HepG2 (cell line): ENCODE measurements around the gene TIAM1. TPM values are rescaled to one million over a fixed set of nuclear protein-coding genes. Genes with fewer than 3 reads are reported as not detected.

Source experiments
- HOXA7 ChIP-seq: sonication (generic); formaldehyde crosslinking; IDR thresholded peaks from 2 replicates; pipeline ENCODE4 v1.8.1; 2022; ENCODE audit warnings: mild to moderate bottlenecking, missing genetic modification reagents, moderate library complexity
- MYNN ChIP-seq: sonication (generic); formaldehyde crosslinking; IDR thresholded peaks from 2 replicates; pipeline ENCODE4 v1.4.0; 2020; ENCODE audit warnings: mild to moderate bottlenecking, low read depth, missing genetic modification reagents
- PHB2 ChIP-seq: fragments of 450-650 bp; IDR thresholded peaks from 2 replicates; pipeline ENCODE4 v1.6.1; 2018; ENCODE audit not compliant: partially characterized antibody
- RBM22 ChIP-seq: fragments of 200-400 bp; formaldehyde crosslinking; optimal IDR thresholded peaks from 2 replicates; pipeline ENCODE3; 2017; ENCODE audit warnings: mild to moderate bottlenecking, low read length, moderate library complexity
- SP140L ChIP-seq: sonication (generic); formaldehyde crosslinking; IDR thresholded peaks from 2 replicates; pipeline ENCODE4 v1.4.0; 2020; ENCODE audit warnings: missing genetic modification reagents, borderline replicate concordance
- ZNF34 ChIP-seq: sonication (generic); formaldehyde crosslinking; IDR thresholded peaks from 2 replicates; pipeline ENCODE4 v1.4.0; 2020; ENCODE audit warnings: mild to moderate bottlenecking, missing genetic modification reagents, borderline replicate concordance
- ZNF552 ChIP-seq: sonication (generic); formaldehyde crosslinking; IDR thresholded peaks from 2 replicates; pipeline ENCODE4 v1.9.0; 2022; ENCODE audit warnings: missing genetic modification reagents, mild to moderate bottlenecking, borderline replicate concordance
- ZSCAN20 ChIP-seq: sonication (generic); formaldehyde crosslinking; IDR thresholded peaks from 2 replicates; pipeline ENCODE4 v1.4.0; 2020; ENCODE audit warnings: missing genetic modification reagents, mild to moderate bottlenecking, borderline replicate concordance
- polyA plus RNA-seq, 8 experiments: library from polyadenylated mRNA; depleted of rRNA in 3 of 8; stranded (reverse) in 7 of 8; unstranded in 1 of 8; fragments of >200 nt; fragmentation: Illumina TruSeq in 4 of 8; extraction: Trizol in 4 of 8; gene quantifications; 2 replicates each; pipeline versions ENCODE4 v1.2.1 to v1.2.3, GENCODE V29; 2011 to 2016; ENCODE audit warnings: low read depth in 4 of 8, missing spikeins in 1 of 8, mixed read lengths in 1 of 8; ENCODE audit not compliant: insufficient read depth in 1 of 8
- total RNA-seq, 5 experiments: library from RNA; depleted of rRNA; stranded (reverse); fragments of >200 nt; fragmentation: Illumina TruSeq; extraction: Trizol; gene quantifications; 2 replicates each; pipeline ENCODE4 v1.2.3, GENCODE V29; 2016; ENCODE audit warnings: low read depth in 1 of 5
- TF ChIP-seq, protein P1 (sequence below): sonication (generic); formaldehyde crosslinking; IDR thresholded peaks from 2 replicates; pipeline ENCODE4 v1.8.0; 2022; ENCODE audit warnings: mild to moderate bottlenecking, missing genetic modification reagents, moderate library complexity
- TF ChIP-seq, protein P2 (sequence below): sonication (generic); formaldehyde crosslinking; IDR thresholded peaks from 2 replicates; pipeline ENCODE4 v1.4.0; 2020; ENCODE audit warnings: mild to moderate bottlenecking, missing genetic modification reagents
- TF ChIP-seq, protein P3 (sequence below): sonication (generic); formaldehyde crosslinking; IDR thresholded peaks from 2 replicates; pipeline ENCODE4 v1.4.0; 2020; ENCODE audit warnings: missing genetic modification reagents, borderline replicate concordance

The TIAM1 gene
- total and polyA plus RNA-seq, 2 of the 13 experiments (the other 11 are each of a cell fraction or from before 2014, with no cell fraction given), result 0.13 to 0.24 TPM

DNA sequence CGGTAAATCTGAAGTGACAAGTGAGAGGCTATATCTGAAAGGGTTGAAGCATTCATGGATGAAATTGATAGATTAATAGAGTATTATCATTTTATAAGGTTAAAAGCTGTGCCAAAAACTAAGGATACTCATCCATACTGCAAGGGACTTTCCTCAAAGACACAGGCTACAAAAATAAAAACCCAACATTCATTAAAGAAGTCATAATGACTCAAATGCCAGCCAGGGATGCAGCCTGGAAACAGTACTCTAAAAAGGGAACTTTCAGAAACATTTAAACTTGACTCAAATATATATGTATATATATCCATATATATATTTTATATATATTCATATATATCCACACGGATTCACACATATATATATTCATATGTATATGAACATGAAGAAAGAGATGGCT lies 1.1 kb upstream of the TIAM1 start (continued):
- TF ChIP-seq, protein P1, sequence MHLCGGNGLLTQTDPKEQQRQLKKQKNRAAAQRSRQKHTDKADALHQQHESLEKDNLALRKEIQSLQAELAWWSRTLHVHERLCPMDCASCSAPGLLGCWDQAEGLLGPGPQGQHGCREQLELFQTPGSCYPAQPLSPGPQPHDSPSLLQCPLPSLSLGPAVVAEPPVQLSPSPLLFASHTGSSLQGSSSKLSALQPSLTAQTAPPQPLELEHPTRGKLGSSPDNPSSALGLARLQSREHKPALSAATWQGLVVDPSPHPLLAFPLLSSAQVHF (CRISPR knock-in tag), result no peak
- TF ChIP-seq HOXA7 (CRISPR knock-in tag) (no peak), ZSCAN20 (CRISPR knock-in tag) (no peak), SP140L (no peak), ZNF34 (CRISPR knock-in tag) (no peak), ZNF552 (no peak), MYNN (CRISPR knock-in tag) (no peak), PHB2 (no peak), RBM22 (no peak)
- TF ChIP-seq, protein P2, sequence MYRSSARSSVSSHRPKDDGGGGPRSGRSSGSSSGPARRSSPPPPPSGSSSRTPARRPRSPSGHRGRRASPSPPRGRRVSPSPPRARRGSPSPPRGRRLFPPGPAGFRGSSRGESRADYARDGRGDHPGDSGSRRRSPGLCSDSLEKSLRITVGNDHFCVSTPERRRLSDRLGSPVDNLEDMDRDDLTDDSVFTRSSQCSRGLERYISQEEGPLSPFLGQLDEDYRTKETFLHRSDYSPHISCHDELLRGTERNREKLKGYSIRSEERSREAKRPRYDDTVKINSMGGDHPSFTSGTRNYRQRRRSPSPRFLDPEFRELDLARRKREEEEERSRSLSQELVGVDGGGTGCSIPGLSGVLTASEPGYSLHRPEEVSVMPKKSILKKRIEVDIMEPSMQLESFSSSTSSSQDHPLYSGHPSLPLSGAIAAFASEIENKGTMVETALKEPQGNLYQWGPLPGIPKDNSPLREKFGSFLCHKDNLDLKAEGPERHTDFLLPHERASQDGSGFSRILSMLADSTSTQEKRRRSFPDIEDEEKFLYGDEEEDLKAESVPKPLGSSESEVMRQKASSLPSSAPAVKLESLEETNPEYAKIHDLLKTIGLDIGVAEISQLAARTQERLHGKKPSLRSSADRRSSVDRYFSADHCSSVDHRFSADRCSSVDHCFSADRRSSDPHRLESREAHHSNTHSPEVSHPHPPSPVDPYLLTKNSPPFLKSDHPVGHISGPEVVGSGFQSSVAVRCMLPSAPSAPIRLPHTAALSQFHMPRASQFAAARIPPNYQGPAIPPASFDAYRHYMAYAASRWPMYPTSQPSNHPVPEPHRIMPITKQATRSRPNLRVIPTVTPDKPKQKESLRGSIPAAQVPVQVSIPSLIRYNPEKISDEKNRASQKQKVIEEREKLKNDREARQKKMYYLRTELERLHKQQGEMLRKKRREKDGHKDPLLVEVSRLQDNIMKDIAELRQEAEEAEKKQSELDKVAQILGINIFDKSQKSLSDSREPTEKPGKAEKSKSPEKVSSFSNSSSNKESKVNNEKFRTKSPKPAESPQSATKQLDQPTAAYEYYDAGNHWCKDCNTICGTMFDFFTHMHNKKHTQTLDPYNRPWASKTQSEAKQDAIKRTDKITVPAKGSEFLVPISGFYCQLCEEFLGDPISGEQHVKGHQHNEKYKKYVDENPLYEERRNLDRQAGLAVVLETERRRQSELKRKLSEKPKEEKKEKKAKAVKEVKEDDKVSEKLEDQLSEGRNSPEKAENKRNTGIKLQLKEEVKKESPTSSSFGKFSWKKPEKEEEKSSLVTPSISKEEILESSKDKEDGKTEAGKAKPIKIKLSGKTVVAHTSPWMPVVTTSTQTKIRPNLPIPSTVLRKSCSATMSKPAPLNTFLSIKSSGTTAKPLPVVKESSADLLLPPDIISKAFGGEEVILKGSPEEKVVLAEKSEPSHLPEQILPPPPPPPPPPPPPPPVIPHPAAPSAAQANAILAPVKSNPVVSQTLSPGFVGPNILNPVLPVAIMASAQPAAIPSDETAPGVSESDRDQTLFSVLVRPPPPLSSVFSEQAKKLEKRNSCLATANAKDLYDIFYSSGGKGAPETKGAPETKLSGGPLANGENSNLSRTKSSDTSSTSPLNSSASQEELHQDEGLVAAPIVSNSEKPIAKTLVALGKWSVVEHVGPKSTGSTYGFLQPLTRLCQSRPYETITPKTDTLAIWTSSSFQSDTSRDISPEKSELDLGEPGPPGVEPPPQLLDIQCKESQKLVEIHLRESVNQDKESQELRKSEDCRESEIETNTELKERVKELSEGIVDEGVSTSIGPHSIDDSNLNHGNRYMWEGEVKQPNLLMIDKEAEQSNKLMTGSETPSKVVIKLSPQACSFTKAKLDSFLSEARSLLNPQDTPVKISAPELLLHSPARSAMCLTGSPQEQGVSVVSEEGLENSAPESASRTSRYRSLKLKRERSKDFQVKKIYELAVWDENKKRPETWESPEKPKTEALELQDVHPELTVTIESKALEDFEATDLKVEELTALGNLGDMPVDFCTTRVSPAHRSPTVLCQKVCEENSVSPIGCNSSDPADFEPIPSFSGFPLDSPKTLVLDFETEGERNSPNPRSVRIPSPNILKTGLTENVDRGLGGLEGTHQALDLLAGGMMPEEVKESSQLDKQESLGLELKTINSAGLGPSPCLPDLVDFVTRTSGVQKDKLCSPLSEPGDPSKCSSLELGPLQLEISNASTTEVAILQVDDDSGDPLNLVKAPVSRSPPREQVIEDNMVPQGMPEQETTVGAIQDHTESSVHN (CRISPR knock-in tag), result no peak
- TF ChIP-seq, protein P3, sequence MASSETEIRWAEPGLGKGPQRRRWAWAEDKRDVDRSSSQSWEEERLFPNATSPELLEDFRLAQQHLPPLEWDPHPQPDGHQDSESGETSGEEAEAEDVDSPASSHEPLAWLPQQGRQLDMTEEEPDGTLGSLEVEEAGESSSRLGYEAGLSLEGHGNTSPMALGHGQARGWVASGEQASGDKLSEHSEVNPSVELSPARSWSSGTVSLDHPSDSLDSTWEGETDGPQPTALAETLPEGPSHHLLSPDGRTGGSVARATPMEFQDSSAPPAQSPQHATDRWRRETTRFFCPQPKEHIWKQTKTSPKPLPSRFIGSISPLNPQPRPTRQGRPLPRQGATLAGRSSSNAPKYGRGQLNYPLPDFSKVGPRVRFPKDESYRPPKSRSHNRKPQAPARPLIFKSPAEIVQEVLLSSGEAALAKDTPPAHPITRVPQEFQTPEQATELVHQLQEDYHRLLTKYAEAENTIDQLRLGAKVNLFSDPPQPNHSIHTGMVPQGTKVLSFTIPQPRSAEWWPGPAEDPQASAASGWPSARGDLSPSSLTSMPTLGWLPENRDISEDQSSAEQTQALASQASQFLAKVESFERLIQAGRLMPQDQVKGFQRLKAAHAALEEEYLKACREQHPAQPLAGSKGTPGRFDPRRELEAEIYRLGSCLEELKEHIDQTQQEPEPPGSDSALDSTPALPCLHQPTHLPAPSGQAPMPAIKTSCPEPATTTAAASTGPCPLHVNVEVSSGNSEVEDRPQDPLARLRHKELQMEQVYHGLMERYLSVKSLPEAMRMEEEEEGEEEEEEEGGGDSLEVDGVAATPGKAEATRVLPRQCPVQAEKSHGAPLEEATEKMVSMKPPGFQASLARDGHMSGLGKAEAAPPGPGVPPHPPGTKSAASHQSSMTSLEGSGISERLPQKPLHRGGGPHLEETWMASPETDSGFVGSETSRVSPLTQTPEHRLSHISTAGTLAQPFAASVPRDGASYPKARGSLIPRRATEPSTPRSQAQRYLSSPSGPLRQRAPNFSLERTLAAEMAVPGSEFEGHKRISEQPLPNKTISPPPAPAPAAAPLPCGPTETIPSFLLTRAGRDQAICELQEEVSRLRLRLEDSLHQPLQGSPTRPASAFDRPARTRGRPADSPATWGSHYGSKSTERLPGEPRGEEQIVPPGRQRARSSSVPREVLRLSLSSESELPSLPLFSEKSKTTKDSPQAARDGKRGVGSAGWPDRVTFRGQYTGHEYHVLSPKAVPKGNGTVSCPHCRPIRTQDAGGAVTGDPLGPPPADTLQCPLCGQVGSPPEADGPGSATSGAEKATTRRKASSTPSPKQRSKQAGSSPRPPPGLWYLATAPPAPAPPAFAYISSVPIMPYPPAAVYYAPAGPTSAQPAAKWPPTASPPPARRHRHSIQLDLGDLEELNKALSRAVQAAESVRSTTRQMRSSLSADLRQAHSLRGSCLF (CRISPR knock-in tag), result no peak
